GM23338 (cell line): ENCODE results near the gene MATN1. TPM values are rescaled to one million over a fixed set of nuclear protein-coding genes. Genes with fewer than 3 reads are reported as not detected.

Experiments
- ATAC-seq: fragments of 200-7000 bp; cut with Tn5 transposase; 3 replicates; pipeline ENCODE4 v1.9.1; 2020
- DNase-seq: peaks from one replicate; pipeline ENCODE4 v3.0.0-alpha.2; 2015; ENCODE audit warnings: low spot score
- H2AFZ ChIP-seq: fragments of 200-600 bp; sonication (generic); 2 replicates; pipeline ENCODE4 v1.8.0; 2016; ENCODE audit warnings: antibody characterized with exemption, mild to moderate bottlenecking, moderate library complexity
- H3F3A ChIP-seq: fragments of 200-600 bp; sonication (generic); replicated peaks from 2 replicates; pipeline ENCODE4 v1.8.0; 2017; ENCODE audit warnings: antibody characterized with exemption, mixed run types, low read depth
- H3K27ac ChIP-seq: fragments of 200-600 bp; sonication (generic); 2 replicates; pipeline ENCODE4 v1.6.1; 2016; ENCODE audit warnings: low read depth
- H3K27me3 ChIP-seq: fragments of 200-600 bp; sonication (generic); 2 replicates; pipeline ENCODE4 v1.8.0; 2016; ENCODE audit warnings: mild to moderate bottlenecking, mixed run types, moderate library complexity; ENCODE audit not compliant: insufficient read depth
- H3K36me3 ChIP-seq: fragments of 200-600 bp; sonication (generic); 2 replicates; pipeline ENCODE4 v1.8.0; 2016; ENCODE audit warnings: mild to moderate bottlenecking; ENCODE audit not compliant: insufficient read depth
- H3K4me1 ChIP-seq: fragments of 200-600 bp; sonication (generic); 2 replicates; pipeline ENCODE4 v1.8.0; 2016; ENCODE audit warnings: mild to moderate bottlenecking, moderate library complexity; ENCODE audit not compliant: insufficient read depth
- H3K4me2 ChIP-seq: fragments of 200-600 bp; sonication (generic); 2 replicates; pipeline ENCODE4 v1.7.1; 2017; ENCODE audit warnings: mixed run types
- H3K4me3 ChIP-seq: fragments of 200-600 bp; sonication (generic); 2 replicates; pipeline ENCODE4 v1.6.1; 2016; ENCODE audit warnings: mixed run types
- H3K79me2 ChIP-seq: fragments of 200-600 bp; sonication (generic); replicated peaks from 2 replicates; pipeline ENCODE4 v1.8.0; 2017; ENCODE audit warnings: mild to moderate bottlenecking; ENCODE audit not compliant: insufficient read depth
- H3K9me2 ChIP-seq: fragments of 200-600 bp; sonication (generic); 2 replicates; pipeline ENCODE4 v1.8.0; 2017; ENCODE audit not compliant: insufficient read depth
- H4K20me1 ChIP-seq: fragments of 200-600 bp; sonication (generic); replicated peaks from 2 replicates; pipeline ENCODE4 v1.8.0; 2017; ENCODE audit warnings: mild to moderate bottlenecking; ENCODE audit not compliant: insufficient read depth
- H3K27ac Mint-ChIP-seq: 2 replicates; pipeline ENCODE4 v1.8.0; 2020; ENCODE audit warnings: inconsistent platforms, mild to moderate bottlenecking, moderate library complexity, mixed read lengths
- H3K27me3 Mint-ChIP-seq: 3 replicates; pipeline ENCODE4 v1.8.0; 2022; ENCODE audit warnings: low read depth, mild to moderate bottlenecking, moderate library complexity, mixed read lengths, inconsistent platforms; ENCODE audit not compliant: insufficient read depth, poor library complexity
- H3K36me3 Mint-ChIP-seq: 3 replicates; pipeline ENCODE4 v1.8.0; 2021; ENCODE audit warnings: low read depth, mild to moderate bottlenecking, inconsistent platforms, moderate library complexity, mixed read lengths
- H3K4me1 Mint-ChIP-seq: 3 replicates; pipeline ENCODE4 v1.8.0; 2020; ENCODE audit warnings: mild to moderate bottlenecking, inconsistent platforms, mixed read lengths
- H3K4me3 Mint-ChIP-seq: 3 replicates; pipeline ENCODE4 v1.8.0; 2021; ENCODE audit warnings: moderate library complexity, mild to moderate bottlenecking, inconsistent platforms, mixed read lengths
- H3K9me3 Mint-ChIP-seq: 3 replicates; pipeline ENCODE4 v1.8.0; 2020; ENCODE audit warnings: moderate library complexity, mild to moderate bottlenecking, inconsistent platforms, mixed read lengths
- CREB1 ChIP-seq: fragments of 250-450 bp; sonication (Bioruptor Pico); IDR thresholded peaks from 2 replicates; pipeline ENCODE4 v1.5.0; 2020; ENCODE audit warnings: low read depth, mild to moderate bottlenecking, moderate library complexity
- CTCF ChIP-seq, 2 experiments: fragments of 200-600 bp in 1 of 2; sonication (generic) in 1 of 2; conservative IDR thresholded peaks; 2 replicates each; pipeline versions ENCODE4 v1.5.1 to v1.6.1; 2016 to 2017; ENCODE audit warnings: antibody characterized with exemption in 2 of 2, low read depth in 2 of 2, mild to moderate bottlenecking in 2 of 2, moderate library complexity in 1 of 2
- ETS1 ChIP-seq: IDR thresholded peaks from 2 replicates; pipeline ENCODE4 v1.6.1; 2016; ENCODE audit warnings: antibody characterized with exemption
- EZH2 ChIP-seq: fragments of 200-600 bp; sonication (generic); IDR thresholded peaks from one replicate; pipeline ENCODE4 v1.8.0; 2017; ENCODE audit warnings: antibody characterized with exemption, mild to moderate bottlenecking, low read depth; ENCODE audit not compliant: unreplicated experiment
- EZH2phosphoT487 ChIP-seq: fragments of 200-600 bp; sonication (generic); IDR thresholded peaks from one replicate; pipeline ENCODE4 v1.8.1; 2018; ENCODE audit warnings: antibody characterized with exemption; ENCODE audit not compliant: unreplicated experiment
- JUNB ChIP-seq: IDR thresholded peaks from one replicate; pipeline ENCODE4 v1.6.1; 2016; ENCODE audit warnings: antibody characterized with exemption; ENCODE audit not compliant: unreplicated experiment
- NANOG ChIP-seq: IDR thresholded peaks from 2 replicates; pipeline ENCODE4 v1.6.1; 2016; ENCODE audit warnings: antibody characterized with exemption, borderline replicate concordance
- POLR2AphosphoS5 ChIP-seq: IDR thresholded peaks from 2 replicates; pipeline ENCODE4 v1.6.1; 2016; ENCODE audit warnings: antibody characterized with exemption, low read depth
- REST ChIP-seq: IDR thresholded peaks from one replicate; pipeline ENCODE4 v1.6.1; 2018; ENCODE audit warnings: antibody characterized with exemption; ENCODE audit not compliant: unreplicated experiment
- STAT1 ChIP-seq: IDR thresholded peaks from one replicate; pipeline ENCODE4 v1.6.1; 2016; ENCODE audit warnings: antibody characterized with exemption; ENCODE audit not compliant: unreplicated experiment
- ZNF114 ChIP-seq: fragments of 250-450 bp; sonication (Bioruptor Pico); IDR thresholded peaks from 2 replicates; pipeline ENCODE4 v1.5.0; 2020; ENCODE audit warnings: mild to moderate bottlenecking, moderate library complexity
- ZNF331 ChIP-seq: fragments of 250-450 bp; sonication (Bioruptor Pico); IDR thresholded peaks from 2 replicates; pipeline ENCODE4 v1.5.0; 2020; ENCODE audit warnings: low read depth, mild to moderate bottlenecking, moderate library complexity
- ZNF462 ChIP-seq: fragments of 250-450 bp; sonication (Bioruptor Pico); IDR thresholded peaks from 2 replicates; pipeline ENCODE4 v1.5.0; 2020; ENCODE audit warnings: mild to moderate bottlenecking, moderate library complexity
- polyA plus RNA-seq: library from polyadenylated mRNA; unstranded; fragments of >200 nt; fragmentation: Nextera tagmentation; extraction: Ambion mirVana; gene quantifications from 2 replicates; pipeline ENCODE4 v1.2.1, GENCODE V29; 2016
- total RNA-seq: library from RNA; depleted of rRNA; stranded (reverse); fragments of >200 nt; shearing (Covaris generic); gene quantifications from 2 replicates; pipeline ENCODE4 v1.2.3, GENCODE V29; 2014

Gene MATN1
- total and polyA plus RNA-seq, 2 experiments from 2014 or later = 0.08 to 0.31 TPM

GRCh38 chr1:30713311-30713710 is 10.1 kb downstream of the MATN1 start:
- H3K79me2 ChIP-seq = no peaks in the 10 kb centered on the region
- H3K9me3 Mint-ChIP-seq = peaks cover 33% of the 10 kb centered on the region
- H3K4me1 Mint-ChIP-seq = no peaks in the 10 kb centered on the region; the same call in 2 of the 3 replicates
- H3F3A ChIP-seq = no peaks in the 10 kb centered on the region
- no peaks in the 10 kb centered on the region for H3K36me3 ChIP-seq
- no peaks in the 10 kb centered on the region for H3K4me1 ChIP-seq
- H3K27ac ChIP-seq = no peak overlapping the region
- no peak overlapping the region for H3K4me3 Mint-ChIP-seq
- no peak overlapping the region for H2AFZ ChIP-seq
- no peak overlapping the region for H3K4me2 ChIP-seq
- H4K20me1 ChIP-seq = no peaks in the 10 kb centered on the region
- TF ChIP-seq ETS1 (no peak), REST (no peak), NANOG (no peak), CREB1 (CRISPR knock-in tag) (no peak), ZNF331 (no peak), EZH2 (no peak), ZNF462 (CRISPR knock-in tag) (no peak), POLR2AphosphoS5 (no peak), ZNF114 (CRISPR knock-in tag) (no peak), JUNB (no peak), EZH2phosphoT487 (no peak), CTCF (conservative IDR thresholded peaks at IDR 0.05; ENCODE audit: low read depth in 2 of 2) (no peak), STAT1 (no peak)
- no peak overlapping the region for H3K4me3 ChIP-seq
- peaks cover 3% of the 10 kb centered on the region; the same call in 1 of the 2 replicates for H3K9me2 ChIP-seq
- peaks cover 15% of the 10 kb centered on the region for H3K36me3 Mint-ChIP-seq
- no peak for DNase-seq
- H3K27me3 ChIP-seq = no peaks in the 10 kb centered on the region
- H3K27me3 Mint-ChIP-seq = peaks cover 13% of the 10 kb centered on the region
- no peak for ATAC-seq
- no peak overlapping the region for H3K27ac Mint-ChIP-seq
